Middle frontal gyrus (tissue), 1 donor: ENCODE data around the gene DNER.
"Not testable (repeated sequence)": the region's sequence is repeated elsewhere in the genome, so short reads cannot be mapped to it uniquely, and the experiment has no call there.

Experiments
- DNase-seq: peaks from one replicate; pipeline ENCODE4 v3.0.0-alpha.2; 2015; ENCODE audit warnings: low spot score; ENCODE audit errors: extremely low spot score

The DNER gene

GRCh38 chr2:229571243-229571642, 143.1 kb downstream of the DNER start:
- DNase-seq = peak; percentile 24

- no peak for DNase-seq
These were observed 148.0 kb downstream of the DNER start for GRCh38 chr2:229566370-229566769.

- no peak for DNase-seq
These were observed 150.0 kb downstream of the DNER start for GRCh38 chr2:229564300-229564907.

GRCh38 chr2:229563388-229563787, 151.0 kb downstream of the DNER start:
- DNase-seq = no peak

- no peak for DNase-seq
These were observed 151.8 kb downstream of the DNER start for GRCh38 chr2:229562472-229563127.

- DNase-seq = no peak
These were observed 154.4 kb downstream of the DNER start for GRCh38 chr2:229559986-229560385.

- DNase-seq = no peak
These were observed 161.3 kb downstream of the DNER start for GRCh38 chr2:229553091-229553490.

- no peak for DNase-seq
These were observed 171.0 kb downstream of the DNER start for GRCh38 chr2:229543176-229543873.

GRCh38 chr2:229539628-229540027, 174.7 kb downstream of the DNER start:
- no peak for DNase-seq

GRCh38 chr2:229531594-229531993, 182.8 kb downstream of the DNER start:
- DNase-seq = no peak

- DNase-seq = no peak
These were observed 183.9 kb downstream of the DNER start for GRCh38 chr2:229530434-229530833.

- no peak for DNase-seq
These were observed 185.5 kb downstream of the DNER start for GRCh38 chr2:229528846-229529245.

- no peak for DNase-seq
These were observed 187.4 kb downstream of the DNER start for GRCh38 chr2:229526951-229527350.

GRCh38 chr2:229524799-229525198, 189.6 kb downstream of the DNER start:
- DNase-seq = no peak

- no peak for DNase-seq
These were observed 190.7 kb downstream of the DNER start for GRCh38 chr2:229523663-229524062.

- DNase-seq = no peak
These were observed 192.8 kb downstream of the DNER start for GRCh38 chr2:229521576-229521975.

- no peak for DNase-seq
These were observed 193.7 kb downstream of the DNER start for GRCh38 chr2:229520691-229521096.

- no peak for DNase-seq
These were observed 194.5 kb downstream of the DNER start for GRCh38 chr2:229519655-229520430.

GRCh38 chr2:229514273-229514895, 200.0 kb downstream of the DNER start:
- DNase-seq = no peak

GRCh38 chr2:229511524-229511923, 202.8 kb downstream of the DNER start:
- DNase-seq = no peak

GRCh38 chr2:229506699-229507098, 207.7 kb downstream of the DNER start:
- DNase-seq = not testable (repeated sequence)
